NOMO-1 treated with DMSO at 0.1 percent for 48 hours (cell line): ENCODE measurements around the gene POLD2.
"Not testable (repeated sequence)": the region's sequence is repeated elsewhere in the genome, so short reads cannot be mapped to it uniquely, and the experiment has no call there.

Experiments used
- DNase-seq: peaks from one replicate; lab custom pipeline; 2025; ENCODE audit not compliant: unreplicated experiment; lab: John Stamatoyannopoulos, UW

Gene POLD2

DNA sequence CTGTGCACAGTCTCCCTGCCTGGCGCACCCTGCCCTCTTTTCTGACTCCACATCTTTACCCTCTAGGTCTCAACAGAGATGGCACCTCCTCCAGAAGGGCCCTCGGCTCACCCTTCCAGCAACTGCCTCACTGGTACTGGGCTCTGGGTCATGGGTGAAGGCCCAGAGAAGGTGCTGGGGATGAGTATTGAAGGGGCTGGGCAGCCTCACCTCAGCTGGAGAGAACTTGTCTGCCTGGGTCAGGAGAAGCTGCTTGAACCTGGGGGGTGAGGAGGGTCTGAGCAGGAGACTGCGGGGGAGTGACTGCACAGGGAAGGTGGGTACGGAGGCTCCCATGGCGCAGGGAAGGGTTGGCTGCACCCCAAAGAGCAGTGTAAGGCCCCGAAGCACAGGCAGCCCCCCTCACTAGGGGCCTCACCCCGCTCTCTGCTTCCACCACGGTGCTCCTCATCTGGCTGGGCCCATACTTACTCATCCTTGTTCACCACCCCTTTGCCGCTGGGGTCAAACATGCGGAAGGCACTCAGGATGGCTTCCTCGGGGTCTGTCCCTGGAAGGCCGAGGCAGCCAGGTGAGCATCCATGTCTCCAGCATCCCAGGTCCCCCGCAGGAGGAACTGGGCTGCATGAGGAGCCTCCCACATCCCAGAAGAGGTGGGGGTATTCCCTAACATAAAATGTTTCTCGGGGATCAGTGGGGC lies 16.1 kb upstream of the POLD2 start:
- DNase-seq = no peak

- no peak for DNase-seq
These were observed 15.3 kb upstream of the POLD2 start for GRCh38 chr7:44138698-44139097.

DNA sequence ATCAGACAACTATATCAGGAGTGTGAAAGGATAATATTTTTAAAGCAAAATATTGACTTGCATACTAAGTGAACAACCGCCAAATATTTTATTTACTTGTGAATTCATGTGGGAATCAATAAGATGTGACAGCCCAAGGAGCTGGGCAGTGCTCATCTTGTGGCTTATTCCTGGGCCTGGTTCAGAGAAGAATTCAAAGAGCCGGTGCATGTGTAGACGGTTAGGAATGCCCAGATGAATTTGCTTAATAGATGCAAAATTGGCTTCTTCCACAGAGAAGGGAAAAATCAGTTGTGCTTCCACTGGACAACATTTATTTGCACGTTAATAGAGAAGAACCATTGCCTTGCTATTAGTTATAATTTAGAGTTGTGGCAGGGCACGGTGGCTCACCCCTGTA lies 13.4 kb upstream of the POLD2 start:
- no peak for DNase-seq

DNA sequence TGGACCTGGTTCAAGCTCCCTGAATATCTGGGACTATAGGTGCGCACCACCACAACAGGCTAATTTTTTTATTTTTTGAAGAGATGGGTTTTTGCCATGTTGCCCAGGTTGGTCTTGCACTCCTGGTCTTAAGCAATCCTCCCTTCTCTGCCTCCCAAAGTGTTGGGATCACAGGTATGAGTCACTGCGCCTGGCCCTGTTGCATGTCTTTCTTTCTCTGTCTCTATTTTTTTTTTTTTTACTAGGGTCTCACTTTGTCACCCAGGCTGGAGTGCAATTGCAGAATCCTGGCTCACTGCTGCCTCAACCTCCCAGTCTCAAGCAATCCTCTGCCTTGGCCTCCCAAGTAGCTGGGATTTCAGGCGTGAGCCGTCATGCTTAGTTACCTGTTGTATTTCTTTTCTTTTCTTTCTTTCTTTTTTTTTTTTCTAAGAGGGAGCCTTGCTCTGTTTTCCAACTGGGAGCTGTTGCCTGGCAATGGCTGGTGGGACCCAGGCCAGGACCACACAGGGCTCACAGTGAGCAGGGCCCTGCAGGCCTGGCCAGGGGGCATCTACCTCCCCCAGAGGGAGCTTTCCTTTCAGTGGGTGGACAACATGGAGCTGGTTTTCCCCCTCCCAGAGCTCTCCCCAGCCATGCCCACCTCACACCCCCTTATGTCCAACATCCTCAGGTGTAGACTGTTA lies 11.7 kb upstream of the POLD2 start:
- DNase-seq = no peak

- DNase-seq = no peak
These were observed 9.9 kb upstream of the POLD2 start for GRCh38 chr7:44133295-44133694.

- DNase-seq = no peak
These were observed 8.7 kb upstream of the POLD2 start for GRCh38 chr7:44132039-44132438.

DNA sequence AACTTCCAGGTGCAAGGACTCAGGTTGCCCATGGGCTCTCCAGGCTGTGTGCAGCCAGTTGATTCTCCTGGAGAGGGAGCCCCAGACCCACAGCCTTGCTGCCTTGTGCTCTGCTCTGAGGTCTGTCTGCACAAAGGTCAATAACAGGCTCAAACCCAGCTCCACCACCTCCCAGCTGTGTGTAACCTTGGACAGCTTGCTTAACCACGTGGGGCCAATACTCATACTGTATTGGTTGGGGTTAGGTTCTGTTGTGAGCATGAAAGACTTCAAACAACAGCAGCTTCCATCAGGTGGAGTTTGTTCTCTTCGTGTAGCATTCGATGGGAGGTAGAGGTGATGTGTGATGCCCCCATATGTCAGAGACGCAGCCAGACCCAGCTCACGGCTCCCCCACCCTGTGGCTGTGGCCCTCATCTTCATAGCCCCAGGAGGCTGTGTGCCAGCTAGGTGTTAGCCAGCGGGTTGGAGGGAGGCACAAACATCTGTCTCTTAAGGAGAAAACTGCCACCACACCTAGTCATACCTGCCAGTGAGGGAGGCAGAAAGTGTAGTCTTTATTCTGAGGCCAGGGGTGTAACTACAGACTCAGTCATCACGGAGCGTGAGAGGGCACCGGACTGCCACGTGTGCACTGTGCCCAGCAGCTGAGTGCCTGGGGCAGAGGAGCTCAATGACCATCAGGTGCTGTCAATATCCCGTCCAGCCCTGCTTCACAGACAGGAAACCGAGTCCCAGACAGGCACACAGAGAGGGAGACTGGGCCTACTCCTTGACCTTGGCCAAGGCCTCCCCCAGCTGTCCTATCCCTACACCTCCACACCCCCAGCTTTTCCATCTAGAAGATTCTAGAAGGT lies 8.1 kb upstream of the POLD2 start:
- no peak for DNase-seq

- DNase-seq = no peak
These were observed 5.6 kb upstream of the POLD2 start for GRCh38 chr7:44128721-44129582.

DNA sequence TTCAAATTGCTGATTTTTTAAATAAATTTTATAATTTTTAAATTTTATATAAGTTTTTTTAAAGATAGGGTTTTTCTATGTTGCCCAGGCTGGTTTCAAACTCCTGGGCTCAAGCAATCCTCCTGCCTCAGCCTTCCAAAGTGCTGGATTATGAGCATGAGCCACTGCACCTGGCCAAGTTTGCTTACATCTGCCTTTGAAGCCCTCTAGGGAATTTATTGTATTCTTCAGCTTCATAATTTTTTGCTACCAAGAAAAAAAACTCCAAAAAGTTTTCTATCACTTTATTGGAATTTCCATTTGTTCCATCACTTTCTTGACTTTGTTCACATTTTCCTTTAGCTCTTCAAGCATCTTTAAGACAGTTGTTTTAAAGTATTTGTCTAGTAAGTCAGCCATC lies 3.8 kb upstream of the POLD2 start:
- DNase-seq = no peak

DNA sequence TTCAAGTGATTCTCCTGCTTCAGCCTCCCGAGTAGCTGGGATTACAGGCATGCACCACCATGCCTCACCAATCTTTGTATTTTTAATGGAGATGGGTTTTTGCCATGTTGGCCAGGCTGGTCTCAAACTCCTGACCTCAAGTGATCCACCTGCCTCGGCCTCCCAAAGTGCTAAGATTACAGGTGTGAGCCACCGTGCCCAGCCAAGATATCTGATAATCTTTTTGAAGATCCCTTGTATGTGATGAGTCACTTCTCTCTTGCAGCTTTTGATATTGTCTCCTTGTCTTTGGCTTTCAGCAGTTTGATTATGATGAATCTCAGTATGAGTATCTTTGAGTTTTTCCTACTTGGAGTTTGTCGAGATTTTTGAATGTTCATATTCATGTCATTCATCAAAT lies 3.2 kb upstream of the POLD2 start:
- DNase-seq = not testable (repeated sequence)

DNA sequence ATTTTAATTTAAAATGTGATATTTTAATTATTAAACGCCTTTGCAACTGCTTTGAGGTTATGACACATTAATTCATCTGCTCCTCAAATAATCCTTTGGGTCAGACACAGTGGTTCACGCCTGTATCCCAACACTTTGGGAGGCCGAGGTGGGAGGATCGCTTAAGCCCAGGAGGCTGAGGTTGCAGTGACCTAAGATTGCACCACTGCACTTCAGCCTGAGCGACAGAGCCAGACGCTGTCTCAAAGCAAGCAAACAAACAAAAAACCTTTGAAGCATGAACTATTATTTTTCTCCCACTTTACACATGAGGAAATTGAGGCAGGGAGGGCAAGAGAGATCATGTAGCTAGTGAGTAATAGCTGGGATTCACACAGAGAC lies 1.5 kb upstream of the POLD2 start:
- DNase-seq = no peak

DNA sequence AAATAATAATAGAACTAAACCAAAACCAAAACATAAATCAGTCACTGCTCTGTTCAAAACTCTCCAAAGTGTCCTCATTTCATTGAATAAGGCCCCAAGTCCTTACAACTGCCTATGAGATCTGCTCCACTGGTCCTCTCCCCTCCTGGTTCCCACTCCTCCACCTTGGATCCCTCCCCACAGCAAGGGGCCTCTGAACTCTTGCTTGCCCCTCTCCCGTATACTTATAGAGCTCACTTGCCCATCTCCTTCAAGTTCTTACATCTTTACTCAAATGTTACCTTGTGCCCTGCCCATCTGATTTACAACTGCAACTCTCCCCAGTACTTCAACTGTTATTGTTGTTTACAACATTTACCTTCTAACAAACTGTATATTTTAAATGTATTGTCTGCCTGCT lies 819 bp downstream of the POLD2 start:
- DNase-seq = no peak

GRCh38 chr7:44121761-44122420 lies 1.5 kb downstream of the POLD2 start:
- no peak for DNase-seq

DNA sequence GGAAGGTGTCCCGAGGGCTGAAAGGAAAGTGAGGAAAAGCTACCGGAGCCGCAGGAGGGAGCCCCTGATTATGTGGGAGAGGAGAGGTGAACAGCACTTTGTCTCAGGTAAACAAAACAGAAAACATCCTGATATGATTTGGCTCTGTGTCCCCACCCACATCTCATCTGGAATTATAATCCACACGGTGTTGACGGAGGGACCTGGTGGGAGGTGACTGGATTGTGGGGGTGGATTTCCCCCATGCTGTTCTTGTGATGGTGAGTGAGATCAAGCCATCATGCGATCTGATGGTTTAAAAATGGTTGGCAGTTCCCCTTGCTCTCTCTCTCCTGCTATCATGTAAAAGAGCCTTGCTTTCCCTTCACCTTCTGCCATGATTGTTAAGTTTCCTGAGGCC lies 3.0 kb downstream of the POLD2 start:
- DNase-seq = no peak

- DNase-seq = no peak
These were observed 3.4 kb downstream of the POLD2 start for GRCh38 chr7:44119829-44120380.

DNA sequence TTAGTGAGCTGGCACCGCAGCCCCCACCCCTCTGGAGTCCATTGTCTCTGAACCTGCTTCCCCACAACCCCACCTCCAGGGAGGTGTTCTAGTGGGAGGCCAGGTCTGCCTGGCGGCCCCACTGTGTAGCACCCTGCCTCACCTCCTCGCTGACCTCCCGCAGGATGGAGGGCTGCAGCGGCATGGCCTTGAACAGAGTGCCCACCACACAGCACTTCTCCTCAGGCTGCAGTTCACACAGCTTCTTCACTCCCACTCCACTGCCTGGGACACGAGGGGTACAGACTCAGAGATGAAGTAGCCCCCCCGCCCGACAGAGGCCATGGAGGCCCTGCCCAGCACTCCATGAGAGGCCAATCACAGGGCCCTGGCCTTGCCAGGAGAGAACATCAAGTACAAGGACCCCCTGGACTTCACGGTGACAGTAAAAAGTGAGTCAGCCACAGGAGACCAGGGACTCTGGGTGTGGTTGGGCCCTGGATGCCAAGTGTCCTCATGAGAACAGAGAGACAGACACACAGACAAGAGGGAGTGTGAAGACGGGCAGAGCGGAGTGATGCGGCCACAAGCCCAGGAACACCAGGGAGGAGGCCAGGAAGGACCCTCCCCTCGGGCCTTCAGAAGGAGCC lies 5.4 kb downstream of the POLD2 start:
- no peak for DNase-seq

GRCh38 chr7:44116789-44117666 lies 6.3 kb downstream of the POLD2 start:
- no peak for DNase-seq

DNA sequence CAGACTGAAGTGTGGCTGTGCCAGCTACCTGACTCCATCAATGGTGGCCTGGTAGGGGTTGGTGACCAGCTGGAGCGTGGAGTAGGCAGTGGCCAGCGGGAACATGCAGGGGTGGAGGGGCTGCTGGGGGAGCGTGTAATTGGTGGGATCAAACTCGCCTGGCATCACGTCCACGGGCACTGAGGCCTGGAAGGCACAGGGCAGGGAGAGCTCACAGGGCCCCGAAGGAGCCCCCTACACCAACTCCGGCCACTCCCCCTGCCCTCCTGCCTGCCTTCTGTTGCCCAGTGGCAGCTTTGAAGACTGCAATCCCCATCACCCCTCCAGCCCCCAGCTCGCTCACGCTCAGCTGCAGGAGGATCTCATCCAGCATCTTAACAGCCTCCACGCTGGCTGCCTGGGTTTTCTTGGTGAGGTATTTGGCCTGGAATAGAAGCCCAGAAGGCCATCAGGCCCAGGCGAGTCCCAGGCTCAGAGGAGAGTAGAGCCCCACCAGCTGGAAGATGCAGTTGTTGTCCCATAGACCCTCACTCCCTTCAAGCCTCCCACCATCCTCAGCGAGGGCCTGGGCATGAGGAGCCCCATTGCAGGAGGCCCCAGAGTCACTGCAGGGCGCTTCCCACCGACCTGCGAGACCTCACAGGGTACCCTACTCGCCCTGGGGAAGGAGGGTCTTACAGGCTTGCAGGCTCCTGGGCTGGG lies 7.1 kb downstream of the POLD2 start:
- no peak for DNase-seq
